GM23248 (cell line): ENCODE data around the gene LGI4.

Experiments
- EZH2 ChIP-seq: fragments of 200-600 bp; sonication (generic); IDR thresholded peaks from 2 replicates; pipeline ENCODE4 v1.6.1; 2018; ENCODE audit warnings: antibody characterized with exemption, mild to moderate bottlenecking; ENCODE audit not compliant: insufficient read depth, poor library complexity, severe bottlenecking
- EZH2phosphoT487 ChIP-seq: fragments of 200-600 bp; sonication (generic); IDR thresholded peaks from 2 replicates; pipeline ENCODE4 v1.6.1; 2018; ENCODE audit warnings: antibody characterized with exemption, moderate library complexity, mild to moderate bottlenecking, low read depth; ENCODE audit not compliant: insufficient read depth

DNA sequence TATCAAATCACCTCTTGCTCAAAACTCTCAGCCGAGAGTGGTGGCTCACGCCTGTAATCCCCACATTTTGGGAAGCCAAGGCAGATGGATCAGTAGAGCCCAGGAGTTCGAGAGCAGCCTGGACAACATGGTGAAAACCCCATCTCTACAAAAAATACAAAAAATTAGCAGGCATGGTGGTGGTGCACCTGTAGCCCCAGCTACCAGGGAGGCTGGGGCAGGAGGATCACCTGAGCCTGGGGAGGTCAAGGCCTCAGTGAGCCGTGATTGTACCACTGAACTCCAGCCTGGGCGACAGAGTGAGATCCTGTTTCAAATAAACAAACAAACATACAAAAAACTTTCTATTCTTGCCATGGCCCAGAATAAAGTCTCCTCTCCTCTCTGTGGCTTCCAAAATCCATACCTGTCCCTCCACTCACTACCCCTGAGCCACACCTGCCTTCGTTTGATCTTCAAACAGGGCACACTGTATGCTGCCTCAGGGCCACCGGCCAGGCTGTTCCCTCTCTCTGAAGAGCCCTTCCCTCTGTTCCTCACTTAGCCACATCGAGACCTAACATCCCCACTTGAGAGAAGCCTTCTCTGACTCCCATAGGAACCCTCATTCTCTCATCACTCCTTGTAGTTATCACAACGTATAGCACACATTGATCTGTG, 6.3 kb downstream of the LGI4 start:
- TF ChIP-seq EZH2 (no peak), EZH2phosphoT487 (no peak)
